HepG2 (cell line): ENCODE results near the gene FUT1. TPM values are rescaled to one million over a fixed set of nuclear protein-coding genes. Genes with fewer than 3 reads are reported as not detected.

Experiments
- ASH2L ChIP-seq: fragments of 300-600, 200-600 bp; sonication (generic); IDR thresholded peaks from 2 replicates; pipeline ENCODE4 v1.7.0; 2017; ENCODE audit warnings: low read depth, mild to moderate bottlenecking, moderate library complexity, mixed read lengths, low read length; ENCODE audit not compliant: insufficient read length
- EZH2 ChIP-seq: conservative IDR thresholded peaks from 2 replicates; pipeline ENCODE4 v1.6.1; 2012; ENCODE audit warnings: mild to moderate bottlenecking, low read depth, low read length, moderate library complexity
- GATAD1 ChIP-seq: IDR thresholded peaks from 2 replicates; pipeline ENCODE4 v1.6.1; 2016; ENCODE audit warnings: missing genetic modification reagents, missing compliant biosample characterization
- HNRNPH1 ChIP-seq: fragments of 200-400 bp; formaldehyde crosslinking; optimal IDR thresholded peaks from 2 replicates; pipeline ENCODE3; 2017; ENCODE audit warnings: mild to moderate bottlenecking, low read depth, low read length
- MAFK ChIP-seq, 2 experiments: IDR thresholded peaks in 1 of 2; conservative IDR thresholded peaks in 1 of 2; 2 replicates each; pipeline ENCODE4 v1.6.1; 2011; ENCODE audit warnings: improper control_type of control experiment in 2 of 2, low read length in 2 of 2
- MBD4 ChIP-seq: IDR thresholded peaks from 2 replicates; pipeline ENCODE4 v1.6.1; 2012; ENCODE audit warnings: low read length, inconsistent platforms, borderline replicate concordance
- MTF1 ChIP-seq: sonication (generic); formaldehyde crosslinking; IDR thresholded peaks from 2 replicates; pipeline ENCODE4 v1.5.0; 2020; ENCODE audit warnings: missing genetic modification reagents
- MXI1 ChIP-seq: IDR thresholded peaks from 3 replicates; pipeline ENCODE4 v1.6.1; 2012; ENCODE audit warnings: low read depth, low read length, inconsistent platforms, borderline replicate concordance
- NR2F2 ChIP-seq: IDR thresholded peaks from 2 replicates; pipeline ENCODE4 v1.6.1; 2012; ENCODE audit warnings: low read depth, inconsistent platforms, borderline replicate concordance
- SMARCC2 ChIP-seq: fragments of 450-650 bp; IDR thresholded peaks from 2 replicates; pipeline ENCODE4 v1.6.1; 2017; ENCODE audit warnings: antibody characterized with exemption, mild to moderate bottlenecking
- SP1 ChIP-seq, 2 experiments: fragments of 450-650 bp in 1 of 2; sonication (generic) in 1 of 2; formaldehyde crosslinking in 1 of 2; IDR thresholded peaks; 2 replicates each; pipeline versions ENCODE4 v1.4.0 to v1.6.1; 2016 to 2020; ENCODE audit warnings: missing genetic modification reagents in 1 of 2
- ZNF12 ChIP-seq: sonication (generic); formaldehyde crosslinking; IDR thresholded peaks from 2 replicates; pipeline ENCODE4 v1.5.0; 2020; ENCODE audit warnings: missing genetic modification reagents
- ZNF605 ChIP-seq: sonication (generic); formaldehyde crosslinking; IDR thresholded peaks from 2 replicates; pipeline ENCODE4 v1.8.0; 2022; ENCODE audit warnings: mild to moderate bottlenecking, missing genetic modification reagents
- ZNF790 ChIP-seq: sonication (generic); formaldehyde crosslinking; IDR thresholded peaks from 2 replicates; pipeline ENCODE4 v1.8.0; 2022; ENCODE audit warnings: missing genetic modification reagents, mild to moderate bottlenecking, borderline replicate concordance
- polyA plus RNA-seq, 8 experiments: library from polyadenylated mRNA; depleted of rRNA in 3 of 8; stranded (reverse) in 7 of 8; unstranded in 1 of 8; fragments of >200 nt; fragmentation: Illumina TruSeq in 4 of 8; extraction: Trizol in 4 of 8; gene quantifications; 2 replicates each; pipeline versions ENCODE4 v1.2.1 to v1.2.3, GENCODE V29; 2011 to 2016; ENCODE audit warnings: low read depth in 4 of 8, missing spikeins in 1 of 8, mixed read lengths in 1 of 8; ENCODE audit not compliant: insufficient read depth in 1 of 8
- total RNA-seq, 5 experiments: library from RNA; depleted of rRNA; stranded (reverse); fragments of >200 nt; fragmentation: Illumina TruSeq; extraction: Trizol; gene quantifications; 2 replicates each; pipeline ENCODE4 v1.2.3, GENCODE V29; 2016; ENCODE audit warnings: low read depth in 1 of 5
- TF ChIP-seq, protein P1 (sequence below): sonication (generic); formaldehyde crosslinking; IDR thresholded peaks from 2 replicates; pipeline ENCODE4 v1.4.0; 2020; ENCODE audit warnings: missing genetic modification reagents; ENCODE audit errors: not compliant biosample characterization
- TF ChIP-seq, protein P2 (sequence below): IDR thresholded peaks from 2 replicates; pipeline ENCODE4 v1.6.1; 2012; ENCODE audit warnings: low read length, improper control_type of control experiment
- TF ChIP-seq, protein P3 (sequence below): sonication (generic); formaldehyde crosslinking; IDR thresholded peaks from 2 replicates; pipeline ENCODE4 v1.4.0; 2020; ENCODE audit warnings: missing genetic modification reagents
- TF ChIP-seq, protein P4 (sequence below), 2 experiments: sonication (generic) in 1 of 2; formaldehyde crosslinking in 1 of 2; IDR thresholded peaks; 2 replicates each; pipeline versions ENCODE4 v1.4.0 to v1.6.1; 2018 to 2020; ENCODE audit warnings: missing genetic modification reagents in 2 of 2, borderline replicate concordance in 1 of 2, low read depth in 1 of 2, mild to moderate bottlenecking in 1 of 2, missing biosample characterization in 1 of 2
- TF ChIP-seq, protein P5 (sequence below): sonication (generic); formaldehyde crosslinking; IDR thresholded peaks from 2 replicates; pipeline ENCODE4 v1.8.0; 2022; ENCODE audit warnings: mild to moderate bottlenecking, missing genetic modification reagents; ENCODE audit not compliant: insufficient replicate concordance

Gene FUT1
- total and polyA plus RNA-seq, 2 of the 13 experiments (the other 11 are each of a cell fraction or from before 2014, with no cell fraction given) = 0.07 to 1.1 TPM

DNA sequence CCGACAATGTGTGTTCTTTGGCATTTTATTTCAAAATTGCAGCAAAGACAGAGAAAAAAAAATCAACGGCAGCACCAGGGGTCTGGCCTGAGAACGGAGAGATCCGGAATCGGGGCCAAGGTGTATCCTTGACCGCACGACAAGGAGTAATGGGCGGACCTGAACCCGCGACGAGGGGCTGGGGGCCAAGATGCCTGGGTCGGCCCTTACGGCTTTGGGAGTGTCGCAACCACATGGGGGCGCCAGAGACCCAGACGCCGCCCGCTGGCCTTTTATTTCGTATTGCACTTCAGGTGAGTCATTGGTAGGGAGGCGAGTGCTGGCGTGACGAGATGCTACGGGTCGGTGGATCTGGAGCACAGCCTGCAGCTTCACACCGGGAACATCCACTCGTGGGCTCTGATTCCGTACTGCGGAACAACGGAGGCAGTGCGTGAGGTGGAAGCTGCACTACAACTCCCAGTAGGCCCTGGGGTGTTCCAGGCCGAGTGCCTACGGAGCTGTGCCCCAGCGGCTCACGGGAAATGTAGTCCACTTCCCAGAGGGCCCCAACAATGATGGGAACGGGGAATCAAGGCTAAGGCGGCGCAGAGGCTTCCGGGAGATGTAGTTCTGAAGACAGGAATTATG is 42.7 kb upstream of the FUT1 start (continued):
- no peak for TF ChIP-seq MBD4
- no peak for TF ChIP-seq MTF1 (CRISPR knock-in tag)
- TF ChIP-seq NR2F2 = no peak
- TF ChIP-seq, protein P1, sequence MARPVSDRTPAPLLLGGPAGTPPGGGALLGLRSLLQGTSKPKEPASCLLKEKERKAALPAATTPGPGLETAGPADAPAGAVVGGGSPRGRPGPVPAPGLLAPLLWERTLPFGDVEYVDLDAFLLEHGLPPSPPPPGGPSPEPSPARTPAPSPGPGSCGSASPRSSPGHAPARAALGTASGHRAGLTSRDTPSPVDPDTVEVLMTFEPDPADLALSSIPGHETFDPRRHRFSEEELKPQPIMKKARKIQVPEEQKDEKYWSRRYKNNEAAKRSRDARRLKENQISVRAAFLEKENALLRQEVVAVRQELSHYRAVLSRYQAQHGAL (CRISPR knock-in tag) = no peak
- peak; percentile 37 for TF ChIP-seq ASH2L
- no peak for TF ChIP-seq HNRNPH1
- TF ChIP-seq, protein P2, sequence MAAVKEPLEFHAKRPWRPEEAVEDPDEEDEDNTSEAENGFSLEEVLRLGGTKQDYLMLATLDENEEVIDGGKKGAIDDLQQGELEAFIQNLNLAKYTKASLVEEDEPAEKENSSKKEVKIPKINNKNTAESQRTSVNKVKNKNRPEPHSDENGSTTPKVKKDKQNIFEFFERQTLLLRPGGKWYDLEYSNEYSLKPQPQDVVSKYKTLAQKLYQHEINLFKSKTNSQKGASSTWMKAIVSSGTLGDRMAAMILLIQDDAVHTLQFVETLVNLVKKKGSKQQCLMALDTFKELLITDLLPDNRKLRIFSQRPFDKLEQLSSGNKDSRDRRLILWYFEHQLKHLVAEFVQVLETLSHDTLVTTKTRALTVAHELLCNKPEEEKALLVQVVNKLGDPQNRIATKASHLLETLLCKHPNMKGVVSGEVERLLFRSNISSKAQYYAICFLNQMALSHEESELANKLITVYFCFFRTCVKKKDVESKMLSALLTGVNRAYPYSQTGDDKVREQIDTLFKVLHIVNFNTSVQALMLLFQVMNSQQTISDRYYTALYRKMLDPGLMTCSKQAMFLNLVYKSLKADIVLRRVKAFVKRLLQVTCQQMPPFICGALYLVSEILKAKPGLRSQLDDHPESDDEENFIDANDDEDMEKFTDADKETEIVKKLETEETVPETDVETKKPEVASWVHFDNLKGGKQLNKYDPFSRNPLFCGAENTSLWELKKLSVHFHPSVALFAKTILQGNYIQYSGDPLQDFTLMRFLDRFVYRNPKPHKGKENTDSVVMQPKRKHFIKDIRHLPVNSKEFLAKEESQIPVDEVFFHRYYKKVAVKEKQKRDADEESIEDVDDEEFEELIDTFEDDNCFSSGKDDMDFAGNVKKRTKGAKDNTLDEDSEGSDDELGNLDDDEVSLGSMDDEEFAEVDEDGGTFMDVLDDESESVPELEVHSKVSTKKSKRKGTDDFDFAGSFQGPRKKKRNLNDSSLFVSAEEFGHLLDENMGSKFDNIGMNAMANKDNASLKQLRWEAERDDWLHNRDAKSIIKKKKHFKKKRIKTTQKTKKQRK = no peak
- no peak for TF ChIP-seq ZNF12
- TF ChIP-seq MXI1 = no peak; the same call in 2 of the 3 replicates
- TF ChIP-seq GATAD1 (CRISPR knock-in tag) = no peak; the same call in 1 of the 2 replicates
- no peak for TF ChIP-seq ZNF790
- TF ChIP-seq SP1 (IDR thresholded peaks at IDR 0.05) = no peak
- no peak; the same call in 1 of the 2 replicates for TF ChIP-seq SP1 (CRISPR knock-in tag; IDR thresholded peaks at IDR 0.05)
- TF ChIP-seq, protein P3, sequence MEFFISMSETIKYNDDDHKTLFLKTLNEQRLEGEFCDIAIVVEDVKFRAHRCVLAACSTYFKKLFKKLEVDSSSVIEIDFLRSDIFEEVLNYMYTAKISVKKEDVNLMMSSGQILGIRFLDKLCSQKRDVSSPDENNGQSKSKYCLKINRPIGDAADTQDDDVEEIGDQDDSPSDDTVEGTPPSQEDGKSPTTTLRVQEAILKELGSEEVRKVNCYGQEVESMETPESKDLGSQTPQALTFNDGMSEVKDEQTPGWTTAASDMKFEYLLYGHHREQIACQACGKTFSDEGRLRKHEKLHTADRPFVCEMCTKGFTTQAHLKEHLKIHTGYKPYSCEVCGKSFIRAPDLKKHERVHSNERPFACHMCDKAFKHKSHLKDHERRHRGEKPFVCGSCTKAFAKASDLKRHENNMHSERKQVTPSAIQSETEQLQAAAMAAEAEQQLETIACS = no peak
- TF ChIP-seq, protein P4, sequence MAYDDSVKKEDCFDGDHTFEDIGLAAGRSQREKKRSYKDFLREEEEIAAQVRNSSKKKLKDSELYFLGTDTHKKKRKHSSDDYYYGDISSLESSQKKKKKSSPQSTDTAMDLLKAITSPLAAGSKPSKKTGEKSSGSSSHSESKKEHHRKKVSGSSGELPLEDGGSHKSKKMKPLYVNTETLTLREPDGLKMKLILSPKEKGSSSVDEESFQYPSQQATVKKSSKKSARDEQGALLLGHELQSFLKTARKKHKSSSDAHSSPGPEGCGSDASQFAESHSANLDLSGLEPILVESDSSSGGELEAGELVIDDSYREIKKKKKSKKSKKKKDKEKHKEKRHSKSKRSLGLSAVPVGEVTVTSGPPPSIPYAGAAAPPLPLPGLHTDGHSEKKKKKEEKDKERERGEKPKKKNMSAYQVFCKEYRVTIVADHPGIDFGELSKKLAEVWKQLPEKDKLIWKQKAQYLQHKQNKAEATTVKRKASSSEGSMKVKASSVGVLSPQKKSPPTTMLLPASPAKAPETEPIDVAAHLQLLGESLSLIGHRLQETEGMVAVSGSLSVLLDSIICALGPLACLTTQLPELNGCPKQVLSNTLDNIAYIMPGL (CRISPR knock-in tag; IDR thresholded peaks at IDR 0.05; ENCODE audit: borderline replicate concordance in 1 of 2, low read depth in 1 of 2) = peak; percentile 78 to 85
- TF ChIP-seq SMARCC2 = no peak
- TF ChIP-seq, protein P5, sequence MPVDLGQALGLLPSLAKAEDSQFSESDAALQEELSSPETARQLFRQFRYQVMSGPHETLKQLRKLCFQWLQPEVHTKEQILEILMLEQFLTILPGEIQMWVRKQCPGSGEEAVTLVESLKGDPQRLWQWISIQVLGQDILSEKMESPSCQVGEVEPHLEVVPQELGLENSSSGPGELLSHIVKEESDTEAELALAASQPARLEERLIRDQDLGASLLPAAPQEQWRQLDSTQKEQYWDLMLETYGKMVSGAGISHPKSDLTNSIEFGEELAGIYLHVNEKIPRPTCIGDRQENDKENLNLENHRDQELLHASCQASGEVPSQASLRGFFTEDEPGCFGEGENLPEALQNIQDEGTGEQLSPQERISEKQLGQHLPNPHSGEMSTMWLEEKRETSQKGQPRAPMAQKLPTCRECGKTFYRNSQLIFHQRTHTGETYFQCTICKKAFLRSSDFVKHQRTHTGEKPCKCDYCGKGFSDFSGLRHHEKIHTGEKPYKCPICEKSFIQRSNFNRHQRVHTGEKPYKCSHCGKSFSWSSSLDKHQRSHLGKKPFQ (CRISPR knock-in tag) = no peak
- TF ChIP-seq EZH2 = no peak
- no peak for TF ChIP-seq ZNF605 (CRISPR knock-in tag)
- TF ChIP-seq MAFK (conservative IDR thresholded peaks at IDR 0.05 in 1 of 2, IDR thresholded peaks at IDR 0.05 in 1 of 2; ENCODE audit: low read length in 2 of 2) = no peak
